ENCODE data around the gene GFRA4.

DNA sequence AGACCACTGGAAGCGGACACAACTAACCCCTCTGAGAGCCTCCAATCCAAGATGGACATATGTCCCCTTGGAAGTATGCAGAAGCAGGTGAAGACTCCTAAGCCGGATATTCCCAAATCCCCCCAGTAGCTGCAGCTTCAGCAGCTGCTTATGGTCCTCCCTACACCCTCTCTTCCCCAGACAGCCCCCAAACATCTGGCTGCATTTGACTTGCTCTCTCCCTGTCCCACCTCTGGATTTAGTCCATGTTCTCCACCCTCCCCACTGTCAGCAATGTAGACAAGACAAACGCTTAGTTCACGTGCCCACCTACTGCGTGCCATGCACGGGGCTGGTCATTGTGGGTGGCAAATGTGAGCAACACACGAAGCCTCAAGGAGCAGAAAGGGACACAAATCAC lies 23.2 kb upstream of the GFRA4 start:
- TF ChIP-seq, protein P1, sequence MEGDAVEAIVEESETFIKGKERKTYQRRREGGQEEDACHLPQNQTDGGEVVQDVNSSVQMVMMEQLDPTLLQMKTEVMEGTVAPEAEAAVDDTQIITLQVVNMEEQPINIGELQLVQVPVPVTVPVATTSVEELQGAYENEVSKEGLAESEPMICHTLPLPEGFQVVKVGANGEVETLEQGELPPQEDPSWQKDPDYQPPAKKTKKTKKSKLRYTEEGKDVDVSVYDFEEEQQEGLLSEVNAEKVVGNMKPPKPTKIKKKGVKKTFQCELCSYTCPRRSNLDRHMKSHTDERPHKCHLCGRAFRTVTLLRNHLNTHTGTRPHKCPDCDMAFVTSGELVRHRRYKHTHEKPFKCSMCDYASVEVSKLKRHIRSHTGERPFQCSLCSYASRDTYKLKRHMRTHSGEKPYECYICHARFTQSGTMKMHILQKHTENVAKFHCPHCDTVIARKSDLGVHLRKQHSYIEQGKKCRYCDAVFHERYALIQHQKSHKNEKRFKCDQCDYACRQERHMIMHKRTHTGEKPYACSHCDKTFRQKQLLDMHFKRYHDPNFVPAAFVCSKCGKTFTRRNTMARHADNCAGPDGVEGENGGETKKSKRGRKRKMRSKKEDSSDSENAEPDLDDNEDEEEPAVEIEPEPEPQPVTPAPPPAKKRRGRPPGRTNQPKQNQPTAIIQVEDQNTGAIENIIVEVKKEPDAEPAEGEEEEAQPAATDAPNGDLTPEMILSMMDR (IDR thresholded peaks at IDR 0.05): no peak
- no peak for TF ChIP-seq POLR2A (IDR thresholded peaks at IDR 0.05)
- no peak for TF ChIP-seq EP300 (IDR thresholded peaks at IDR 0.05)

Measured in ovary (tissue), 3 donors.